NCI-H2196 (cell line): ENCODE data around the gene OR2T1.
"Not testable (repeated sequence)": the region's sequence is repeated elsewhere in the genome, so short reads cannot be mapped to it uniquely, and the experiment has no call there.

Source experiments
- DNase-seq: peaks from one replicate; lab custom pipeline; 2025; ENCODE audit not compliant: unreplicated experiment; lab: John Stamatoyannopoulos, UW

Gene OR2T1

GRCh38 chr1:248434913-248435312 is 32.1 kb downstream of the OR2T1 start:
- DNase-seq: not testable (repeated sequence)

- DNase-seq: not testable (repeated sequence)
Measured at GRCh38 chr1:248436303-248436702, 33.5 kb downstream of the OR2T1 start.

GRCh38 chr1:248438668-248439067 is 35.8 kb downstream of the OR2T1 start:
- not testable (repeated sequence) for DNase-seq

- DNase-seq: not testable (repeated sequence)
Measured at GRCh38 chr1:248439283-248439682, 36.4 kb downstream of the OR2T1 start.

- DNase-seq: not testable (repeated sequence)
Measured at GRCh38 chr1:248442500-248443277, 39.8 kb downstream of the OR2T1 start.

GRCh38 chr1:248444603-248445002 is 41.8 kb downstream of the OR2T1 start:
- not testable (repeated sequence) for DNase-seq

- not testable (repeated sequence) for DNase-seq
Measured at GRCh38 chr1:248445399-248445798, 42.6 kb downstream of the OR2T1 start, which contains the start of gene OR2T2. OR2T2 (plus strand) TSS chr1:248445637; CDS start chr1:248452798, 7,161 bp downstream.

GRCh38 chr1:248448409-248449074 is 45.7 kb downstream of the OR2T1 start:
- not testable (repeated sequence) for DNase-seq

- not testable (repeated sequence) for DNase-seq
Measured at GRCh38 chr1:248449821-248450465, 47.1 kb downstream of the OR2T1 start.

GRCh38 chr1:248450466-248451145 is 47.8 kb downstream of the OR2T1 start:
- not testable (repeated sequence) for DNase-seq

- not testable (repeated sequence) for DNase-seq
Measured at GRCh38 chr1:248453619-248454018, 50.8 kb downstream of the OR2T1 start.

- not testable (repeated sequence) for DNase-seq
Measured at GRCh38 chr1:248455045-248455444, 52.2 kb downstream of the OR2T1 start.

- DNase-seq: not testable (repeated sequence)
Measured at GRCh38 chr1:248456635-248457034, 53.8 kb downstream of the OR2T1 start.
